SKM-1 (cell line): ENCODE data around the gene LIMS3.
"Not testable (repeated sequence)": the region's sequence is repeated elsewhere in the genome, so short reads cannot be mapped to it uniquely, and the experiment has no call there.

Source experiments
- DNase-seq: peaks from one replicate; lab custom pipeline; 2025; ENCODE audit not compliant: unreplicated experiment; lab: John Stamatoyannopoulos, UW

The LIMS3 gene

GRCh38 chr2:109921543-109922384 is 23.3 kb downstream of the LIMS3 start:
- not testable (repeated sequence) for DNase-seq

GRCh38 chr2:109924481-109924880 is 26.0 kb downstream of the LIMS3 start:
- not testable (repeated sequence) for DNase-seq

- not testable (repeated sequence) for DNase-seq
These were observed 29.3 kb downstream of the LIMS3 start for GRCh38 chr2:109927803-109928202.

GRCh38 chr2:109929222-109929621 is 30.7 kb downstream of the LIMS3 start:
- DNase-seq: not testable (repeated sequence)

- not testable (repeated sequence) for DNase-seq
These were observed 38.0 kb downstream of the LIMS3 start for GRCh38 chr2:109936534-109936933.

- not testable (repeated sequence) for DNase-seq
These were observed 46.9 kb downstream of the LIMS3 start for GRCh38 chr2:109945362-109945761.

GRCh38 chr2:109947262-109947958 is 48.9 kb downstream of the LIMS3 start:
- not testable (repeated sequence) for DNase-seq

- DNase-seq: not testable (repeated sequence)
These were observed 49.6 kb downstream of the LIMS3 start for GRCh38 chr2:109947959-109948520.

GRCh38 chr2:109950146-109950843 is 51.8 kb downstream of the LIMS3 start:
- not testable (repeated sequence) for DNase-seq

- DNase-seq: not testable (repeated sequence)
These were observed 65.5 kb downstream of the LIMS3 start for GRCh38 chr2:109963942-109964341.

GRCh38 chr2:109965482-109965881 is 67.0 kb downstream of the LIMS3 start:
- not testable (repeated sequence) for DNase-seq

- DNase-seq: not testable (repeated sequence)
These were observed 67.7 kb downstream of the LIMS3 start for GRCh38 chr2:109966107-109966736.

GRCh38 chr2:109966858-109967257 is 68.4 kb downstream of the LIMS3 start:
- not testable (repeated sequence) for DNase-seq

- DNase-seq: not testable (repeated sequence)
These were observed 71.4 kb downstream of the LIMS3 start for GRCh38 chr2:109969864-109970263.

- not testable (repeated sequence) for DNase-seq
These were observed 73.2 kb downstream of the LIMS3 start for GRCh38 chr2:109971710-109972109.
